NB4 (cell line): ENCODE data around the gene DDX41.

ENCODE experiments used
- DNase-seq: peaks from one replicate; pipeline ENCODE4 v3.0.0; 2010; ENCODE audit warnings: low read depth
- H3K4me3 ChIP-seq: one replicate; pipeline ENCODE4 v1.5.1; 2011; ENCODE audit warnings: mild to moderate bottlenecking, low read depth, low read length, moderate library complexity
- CTCF ChIP-seq: IDR thresholded peaks from one replicate; pipeline ENCODE4 v1.5.1; 2012; ENCODE audit warnings: low read depth, low read length
- MAX ChIP-seq: IDR thresholded peaks from 2 replicates; pipeline ENCODE4 v1.6.1; 2011; ENCODE audit warnings: low read depth, low read length
- MYC ChIP-seq: IDR thresholded peaks from 2 replicates; pipeline ENCODE4 v1.6.1; 2011; ENCODE audit warnings: low read depth, low read length
- POLR2A ChIP-seq: IDR thresholded peaks from 2 replicates; pipeline ENCODE4 v1.6.1; 2011; ENCODE audit warnings: mild to moderate bottlenecking; ENCODE audit not compliant: insufficient read length; ENCODE audit errors: extremely low read depth

DDX41 gene

DNA sequence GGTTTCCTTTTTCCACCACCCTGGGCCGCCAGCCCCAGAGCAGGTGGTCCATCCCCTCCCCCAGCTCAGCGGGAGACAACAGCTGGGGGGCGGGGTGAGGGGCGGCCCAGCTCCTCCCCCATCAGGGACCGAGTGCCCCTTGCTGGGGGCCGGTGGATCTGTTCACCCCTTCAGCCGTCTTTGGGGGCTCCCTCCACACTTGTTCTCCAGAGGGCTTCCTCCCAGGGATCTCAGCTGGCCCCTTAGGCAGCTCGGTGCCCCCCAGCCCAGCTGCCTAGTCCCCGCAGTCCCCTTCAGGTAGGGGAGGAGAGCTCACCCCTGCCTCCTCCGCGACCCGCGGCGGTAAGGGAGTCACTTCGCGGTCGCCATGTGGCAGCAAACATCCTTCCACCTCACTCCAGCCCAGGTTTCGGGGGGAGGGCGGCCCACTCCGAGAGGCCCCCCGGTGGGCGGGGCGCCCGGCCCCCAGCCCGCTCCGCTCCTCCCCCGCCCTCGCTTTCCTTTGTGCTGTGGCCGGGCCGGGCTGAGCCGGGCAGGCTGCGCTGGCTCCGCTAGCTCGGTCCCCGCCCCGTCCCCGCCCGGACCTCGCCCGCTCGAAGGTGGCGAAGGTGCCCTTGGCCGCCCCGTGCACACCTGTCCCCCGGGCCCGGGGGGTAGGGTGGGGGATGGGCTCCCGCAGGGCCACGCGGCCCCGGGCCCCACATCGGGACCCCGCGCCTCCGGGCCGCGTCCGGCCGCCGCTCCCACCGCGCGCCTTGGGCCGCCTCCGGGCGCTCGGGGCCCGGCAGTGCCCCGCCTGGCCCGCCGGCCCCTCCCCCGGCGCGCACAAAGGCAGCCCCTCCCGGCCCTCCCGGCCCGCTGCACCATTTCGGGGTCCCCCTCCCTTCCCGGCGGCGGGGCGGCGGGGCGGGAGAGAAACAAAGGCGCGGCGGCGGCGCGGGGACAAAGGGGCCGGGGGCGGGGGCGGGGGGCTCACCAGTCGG, 44.0 kb downstream of the DDX41 start:
- TF ChIP-seq MAX (peak; percentile 46), CTCF (no peak), POLR2A (peak; percentile 30), MYC (0 out of 2 replicates have a peak, but pooled peaks have one; percentile 48)
- peak; percentile 81 for DNase-seq
- peak overlapping the region; percentile 47 for H3K4me3 ChIP-seq

DNA sequence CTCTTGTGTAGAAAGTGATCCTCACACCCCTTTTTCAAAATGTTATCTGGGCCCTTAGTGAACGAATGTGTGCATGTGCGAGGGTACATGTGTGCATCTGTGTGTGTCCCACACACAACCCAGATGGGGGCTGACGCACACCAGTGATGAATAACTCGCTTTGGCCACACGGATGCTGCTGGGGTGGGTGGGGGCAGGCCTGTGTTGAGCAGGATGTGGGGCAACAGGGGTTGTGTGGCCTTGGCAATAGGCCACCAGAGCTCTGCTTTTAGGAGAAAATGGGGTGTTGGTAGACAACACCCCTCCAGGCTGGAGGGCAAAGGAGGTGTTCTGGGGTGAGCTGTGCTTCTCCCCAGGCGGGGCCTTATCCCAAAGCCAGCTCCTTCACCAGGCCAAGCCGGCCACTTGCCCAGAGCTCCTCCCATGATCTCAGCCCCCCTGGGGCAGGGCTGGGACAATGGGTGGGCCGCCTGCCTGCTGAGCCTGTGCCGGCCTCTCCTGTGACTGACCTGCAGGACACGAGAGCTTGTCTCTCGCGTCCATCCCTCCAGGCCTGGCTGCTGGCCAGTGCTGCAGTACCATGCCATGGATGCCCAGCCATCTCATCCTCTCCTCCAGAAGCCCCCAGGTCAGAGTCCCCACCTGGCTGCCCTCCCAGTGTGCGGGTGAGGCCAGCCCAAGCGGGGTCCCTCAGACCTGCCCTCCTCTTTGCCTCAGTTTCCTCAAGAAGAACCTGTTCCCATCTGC, 45.0 kb downstream of the DDX41 start:
- no peak for TF ChIP-seq MAX
- no peak for TF ChIP-seq MYC
- TF ChIP-seq POLR2A, result no peak
- TF ChIP-seq CTCF, result no peak
- peak overlapping the region; percentile 47 for H3K4me3 ChIP-seq
- DNase-seq, result no peak

DNA sequence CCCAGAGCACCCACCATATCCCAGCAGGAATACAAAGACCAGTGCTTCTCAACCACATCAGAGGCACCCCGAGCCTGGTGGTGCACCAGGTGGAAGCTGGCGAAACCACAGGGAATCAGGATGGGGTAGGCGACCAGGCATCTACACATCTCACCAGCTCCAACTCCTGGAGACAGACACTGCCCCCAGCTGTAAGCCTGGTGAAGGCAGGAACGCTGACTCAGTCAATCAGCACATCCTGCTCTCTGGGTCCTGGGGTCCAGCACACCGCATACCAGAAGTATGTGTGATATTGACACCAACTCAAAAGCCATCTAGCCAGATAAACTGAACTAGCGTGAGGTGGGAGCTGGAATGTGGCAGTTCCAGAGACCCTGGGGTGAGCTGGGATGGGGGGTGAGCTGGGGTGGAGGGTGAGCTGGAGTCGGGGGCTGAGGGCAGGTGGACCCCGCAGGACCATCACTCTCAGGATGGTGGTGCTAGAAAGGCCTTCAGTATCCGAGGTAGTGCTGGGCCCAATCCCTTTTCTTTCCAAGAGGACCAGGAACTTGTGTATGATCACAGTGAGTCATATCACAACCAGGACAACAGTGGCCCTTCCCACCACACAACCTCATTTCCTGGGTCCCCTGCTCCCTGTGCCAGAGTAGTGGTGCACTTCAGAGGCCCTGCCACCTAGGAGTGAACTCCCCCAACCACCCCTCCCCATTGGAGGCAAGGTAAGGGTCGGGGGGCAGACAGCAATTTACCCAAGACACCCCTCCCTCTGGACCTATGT, 45.8 kb downstream of the DDX41 start:
- H3K4me3 ChIP-seq, result no peak overlapping the region
- no peak for DNase-seq
- TF ChIP-seq POLR2A (no peak), CTCF (no peak)

DNA sequence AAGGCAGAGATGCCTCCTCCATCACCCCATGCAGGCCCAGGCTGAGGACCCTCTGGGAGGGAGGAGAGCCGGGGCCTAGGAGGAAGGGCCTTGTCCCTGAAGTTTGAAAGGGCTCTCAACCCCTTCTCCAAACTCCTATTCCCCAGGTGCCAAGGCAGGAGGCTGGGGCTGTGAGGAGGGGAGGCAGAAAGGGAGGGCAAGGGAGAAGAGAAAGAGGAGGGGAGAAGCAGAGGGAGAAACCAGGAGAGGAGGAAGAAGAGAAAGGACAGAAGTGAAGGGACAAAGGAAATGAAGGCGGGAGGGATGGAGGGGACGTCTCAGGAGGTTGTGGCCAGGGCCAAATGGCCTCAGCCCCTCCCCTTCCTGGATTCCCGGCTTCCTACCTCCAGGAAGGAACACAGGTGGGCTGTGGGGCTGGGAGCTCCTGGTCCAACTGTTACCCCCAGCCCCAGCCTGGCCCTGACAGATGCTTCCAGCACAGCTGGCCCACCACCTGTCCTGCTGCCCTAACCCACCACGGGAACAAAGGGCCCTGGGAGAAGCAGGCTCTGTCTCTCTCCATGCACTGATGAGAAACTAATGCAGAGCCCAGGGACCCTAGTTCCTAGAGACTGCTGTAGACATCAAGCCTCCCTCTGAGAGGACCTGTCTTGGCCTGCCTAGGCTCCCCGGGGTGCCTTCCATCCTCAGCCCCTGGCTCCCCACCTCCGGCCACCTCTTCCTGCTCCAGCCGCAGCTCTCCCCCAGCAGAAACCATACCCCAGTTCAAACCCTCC, 46.8 kb downstream of the DDX41 start:
- TF ChIP-seq POLR2A (no peak), CTCF (no peak), MAX (no peak)
- DNase-seq, result no peak
- no peak overlapping the region for H3K4me3 ChIP-seq

DNA sequence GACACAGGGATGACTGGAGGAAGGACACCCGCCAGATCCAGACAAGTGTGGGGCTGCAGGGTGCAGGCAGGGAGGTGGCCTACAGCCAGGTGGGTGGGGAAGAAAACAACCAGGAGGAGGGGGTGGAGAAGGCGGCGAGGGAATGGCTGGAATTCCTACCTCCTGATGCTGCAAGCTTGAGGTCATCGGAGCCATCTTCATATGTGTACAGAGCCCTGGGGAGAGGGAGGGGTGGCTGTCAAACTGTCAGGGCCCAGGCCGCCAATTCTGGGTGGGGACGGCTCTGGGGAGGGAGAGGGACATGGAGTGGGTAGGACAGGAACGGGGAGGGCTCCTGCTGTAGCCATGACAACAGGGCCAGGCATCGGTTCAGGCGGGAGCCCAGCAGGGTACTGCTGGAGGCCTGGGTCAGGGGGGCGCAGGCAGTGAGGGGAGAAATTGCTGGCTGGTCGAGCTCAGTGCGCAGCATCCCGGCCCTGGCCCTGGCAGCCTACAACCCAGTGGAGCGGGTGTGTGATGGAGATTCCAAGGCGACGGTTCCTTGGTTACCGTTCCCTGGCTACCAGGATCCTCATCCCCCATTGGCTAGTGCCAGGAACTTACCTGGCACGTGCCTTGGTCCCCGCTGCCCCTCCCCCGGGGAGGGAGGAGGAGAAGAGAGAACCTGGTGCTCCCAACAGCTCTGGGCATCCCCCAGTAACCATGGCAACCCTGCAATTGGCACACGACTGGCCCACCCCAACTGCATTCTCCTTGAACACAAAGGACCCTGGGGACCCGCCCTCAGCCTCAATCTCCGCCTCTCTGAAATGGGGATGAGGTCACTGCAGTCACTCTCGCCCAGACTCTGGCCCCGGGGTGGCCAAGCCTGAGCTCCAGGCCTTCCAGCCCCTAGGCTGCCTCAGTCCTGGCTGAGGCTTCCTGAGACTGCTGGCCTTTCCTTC, 47.8 kb downstream of the DDX41 start:
- H3K4me3 ChIP-seq, result no peak overlapping the region
- DNase-seq, result no peak
- no peak for TF ChIP-seq MYC
- TF ChIP-seq MAX, result no peak
- TF ChIP-seq CTCF, result no peak
- TF ChIP-seq POLR2A, result no peak
